Measurements from ENCODE around the gene CORO2A.

DNA sequence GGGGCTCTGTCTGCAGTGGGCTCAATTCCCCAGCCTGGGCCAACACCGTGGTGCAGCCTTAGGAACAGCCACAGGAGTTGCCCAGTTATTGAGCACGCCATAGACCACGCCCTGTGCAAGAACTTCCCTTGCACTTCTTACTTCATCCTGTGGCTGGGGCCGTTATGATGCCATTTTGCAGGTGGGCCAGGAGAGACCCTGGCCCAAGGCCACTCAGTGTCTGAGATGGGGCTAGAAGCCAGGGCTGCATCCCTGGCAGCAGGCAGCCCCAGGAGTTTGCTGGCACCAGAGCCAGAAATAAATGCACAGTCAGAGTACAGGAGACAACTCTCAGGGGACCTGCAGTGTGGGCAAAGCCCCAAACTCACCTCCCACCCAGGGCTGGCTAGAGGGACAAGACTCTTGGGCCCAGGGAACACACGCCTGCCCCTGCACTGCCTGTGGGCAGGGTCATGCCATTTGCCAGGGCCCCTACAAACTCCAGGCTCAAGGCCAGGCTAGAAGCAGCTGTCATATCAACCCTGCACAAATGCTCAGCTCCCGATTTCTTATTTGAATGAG, 6.7 kb downstream of the CORO2A start:
- TF ChIP-seq POLR2AphosphoS5 (IDR thresholded peaks at IDR 0.05; ENCODE audit: borderline replicate concordance, low read depth, low read length) (no peak), EZH2 (IDR thresholded peaks at IDR 0.05) (no peak), FOXP2 (optimal IDR thresholded peaks at IDR 0.05; ENCODE audit: control extremely low read depth, extremely low read length, insufficient read depth) (no peak)

Data from SK-N-MC (cell line).